Skeletal muscle cell (primary cell): ENCODE measurements around the gene NAP1L2.
"Not testable (repeated sequence)": the region's sequence is repeated elsewhere in the genome, so short reads cannot be mapped to it uniquely, and the experiment has no call there.

ENCODE experiments used
- DNase-seq: peaks from one replicate; pipeline ENCODE4 v3.0.0-alpha.2; 2010; ENCODE audit warnings: low read depth
- H3K4me3 ChIP-seq: 2 replicates; pipeline ENCODE4 v1.5.1; 2011; ENCODE audit warnings: low read depth, mild to moderate bottlenecking, control low read depth, low read length, moderate library complexity

NAP1L2 gene

GRCh38 chrX:73214426-73215094 lies at the start of gene NAP1L2:
TSS of gene NAP1L2 (minus strand) at chrX:73214851. CDS start at chrX:73214492, 359 bp downstream.
- DNase-seq = peak; percentile 6
- peak within 1 kb of the TSS; percentile 41 for H3K4me3 ChIP-seq

GRCh38 chrX:73262991-73263390 lies 48.3 kb upstream of the NAP1L2 start:
- DNase-seq = no peak
- H3K4me3 ChIP-seq = no peak overlapping the region

- no peak overlapping the region for H3K4me3 ChIP-seq
- no peak for DNase-seq
Observed at GRCh38 chrX:73239242-73239641, 24.6 kb upstream of the NAP1L2 start.

GRCh38 chrX:73217621-73218020 lies 3.0 kb upstream of the NAP1L2 start:
- DNase-seq = no peak
- no peak overlapping the region for H3K4me3 ChIP-seq

- H3K4me3 ChIP-seq = peak overlapping the region; percentile 41
- DNase-seq = no peak
Observed at GRCh38 chrX:73215246-73215645, 595 bp upstream of the NAP1L2 start.

GRCh38 chrX:73213734-73214425 lies 771 bp downstream of the NAP1L2 start:
- H3K4me3 ChIP-seq = peak overlapping the region; percentile 41
- DNase-seq = no peak

GRCh38 chrX:73206366-73206765 lies 8.3 kb downstream of the NAP1L2 start:
- H3K4me3 ChIP-seq = no peak overlapping the region
- no peak for DNase-seq

GRCh38 chrX:73182502-73183114 lies 32.0 kb downstream of the NAP1L2 start:
- H3K4me3 ChIP-seq = no peak overlapping the region
- no peak for DNase-seq

- not testable (repeated sequence) for DNase-seq, H3K4me3 ChIP-seq
Observed at GRCh38 chrX:73168945-73169344, 45.7 kb downstream of the NAP1L2 start.
